SJSA1 (cell line): ENCODE measurements around the gene TMEM238L. TPM values are rescaled to one million over a fixed set of nuclear protein-coding genes. Genes with fewer than 3 reads are reported as not detected.
"Not testable (repeated sequence)": the region's sequence is repeated elsewhere in the genome, so short reads cannot be mapped to it uniquely, and the experiment has no call there.

Experiments
- DNase-seq, 2 experiments: peaks; one replicate each; pipeline ENCODE4 v3.0.0-alpha.2; 2015 to 2020; ENCODE audit warnings: low spot score in 2 of 2, low read depth in 1 of 2
- H3K27ac ChIP-seq: fragments of 250-450 bp; sonication (Bioruptor Pico); 2 replicates; pipeline ENCODE4 v1.5.1; 2020; ENCODE audit warnings: mild to moderate bottlenecking, moderate library complexity
- H3K27me3 ChIP-seq: fragments of 250-450 bp; sonication (Bioruptor Pico); replicated peaks from 2 replicates; pipeline ENCODE4 v1.5.1; 2020; ENCODE audit warnings: mild to moderate bottlenecking, moderate library complexity
- H3K36me3 ChIP-seq: fragments of 250-450 bp; sonication (Bioruptor Pico); 2 replicates; pipeline ENCODE4 v1.5.1; 2020; ENCODE audit warnings: mild to moderate bottlenecking
- H3K4me1 ChIP-seq: fragments of 250-450 bp; sonication (Bioruptor Pico); replicated peaks from 2 replicates; pipeline ENCODE4 v1.6.1; 2021; ENCODE audit warnings: mild to moderate bottlenecking
- H3K4me3 ChIP-seq: fragments of 250-450 bp; sonication (Bioruptor Pico); 2 replicates; pipeline ENCODE4 v1.5.1; 2020; ENCODE audit warnings: mild to moderate bottlenecking
- H3K9me3 ChIP-seq: fragments of 250-450 bp; sonication (Bioruptor Pico); replicated peaks from 2 replicates; pipeline ENCODE4 v1.5.1; 2020; ENCODE audit warnings: mild to moderate bottlenecking
- total RNA-seq: library from RNA; depleted of rRNA; stranded (reverse); fragments of >200 nt; shearing (Covaris generic); gene quantifications from 2 replicates; pipeline ENCODE4 v1.2.3, GENCODE V29; 2014; rRNA removed

Gene TMEM238L
- total RNA-seq: not detected in 2 replicates

GRCh38 chr17:10803830-10804475, at the start of gene TMEM238L:
TMEM238L (minus strand) TSS chr17:10804099; CDS start chr17:10803963, 136 bp downstream.
- H3K36me3 ChIP-seq: no peaks in the 10 kb centered on the region
- no peaks in the 10 kb centered on the region for H3K27me3 ChIP-seq
- no peak within 1 kb of the TSS for H3K27ac ChIP-seq
- no peak within 1 kb of the TSS for H3K4me3 ChIP-seq
- H3K9me3 ChIP-seq: no peaks in the 10 kb centered on the region
- DNase-seq: no peak
- no peaks in the 10 kb centered on the region for H3K4me1 ChIP-seq

GRCh38 chr17:10846636-10847035, 42.7 kb upstream of the TMEM238L start:
- H3K36me3 ChIP-seq, H3K27me3 ChIP-seq, H3K9me3 ChIP-seq: not testable (repeated sequence)

GRCh38 chr17:10845388-10845751, 41.5 kb upstream of the TMEM238L start:
- H3K27me3 ChIP-seq: no peaks in the 10 kb centered on the region
- no peaks in the 10 kb centered on the region for H3K9me3 ChIP-seq
- H3K27ac ChIP-seq: no peak overlapping the region
- no peaks in the 10 kb centered on the region for H3K36me3 ChIP-seq
- no peaks in the 10 kb centered on the region for H3K4me1 ChIP-seq
- no peak for DNase-seq
- H3K4me3 ChIP-seq: no peak overlapping the region

More at GRCh38 chr17:10846636-10847035, 42.7 kb upstream of the TMEM238L start:
- DNase-seq, H3K4me3 ChIP-seq, H3K4me1 ChIP-seq, H3K27ac ChIP-seq: not testable (repeated sequence)

- no peaks in the 10 kb centered on the region for H3K27me3 ChIP-seq
- no peaks in the 10 kb centered on the region for H3K9me3 ChIP-seq
- H3K27ac ChIP-seq: no peak overlapping the region
- H3K4me3 ChIP-seq: peak overlapping the region; percentile 15
- H3K4me1 ChIP-seq: no peaks in the 10 kb centered on the region
- peak; percentile 48 to 65 for DNase-seq
- no peaks in the 10 kb centered on the region for H3K36me3 ChIP-seq
Observed at GRCh38 chr17:10844621-10845387, 40.9 kb upstream of the TMEM238L start.

- no peak for DNase-seq
- no peaks in the 10 kb centered on the region for H3K36me3 ChIP-seq
- no peaks in the 10 kb centered on the region for H3K9me3 ChIP-seq
Observed at GRCh38 chr17:10843811-10844210, 39.9 kb upstream of the TMEM238L start.

DNA sequence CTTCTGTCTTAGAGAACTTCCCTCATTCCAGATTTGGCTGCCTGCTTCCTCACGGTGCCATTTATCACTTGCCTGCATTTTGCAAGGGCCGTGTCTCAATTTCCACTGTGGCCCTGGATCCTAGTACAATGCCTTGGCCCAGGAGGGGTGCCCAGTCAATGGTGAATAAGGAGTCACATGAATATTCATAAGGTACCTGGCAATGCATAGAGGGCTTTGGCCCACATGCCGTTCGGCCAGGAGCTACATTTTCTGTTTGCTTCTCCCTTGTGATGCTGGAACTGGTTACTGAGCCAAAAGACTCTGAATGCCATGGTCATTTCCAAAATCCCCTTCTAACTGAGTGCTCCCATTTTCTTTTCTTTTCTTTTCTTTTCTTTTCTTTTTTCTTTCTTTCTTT, 38.8 kb upstream of the TMEM238L start:
- Histone ChIP-seq H3K27ac (no peak overlapping the region), H3K9me3 (no peaks in the 10 kb centered on the region), H3K36me3 (no peaks in the 10 kb centered on the region), H3K4me3 (no peak overlapping the region), H3K27me3 (no peaks in the 10 kb centered on the region), H3K4me1 (no peaks in the 10 kb centered on the region)
- no peak for DNase-seq

More at GRCh38 chr17:10843811-10844210, 39.9 kb upstream of the TMEM238L start:
- H3K27me3 ChIP-seq: no peaks in the 10 kb centered on the region
- H3K4me1 ChIP-seq: no peaks in the 10 kb centered on the region
- H3K4me3 ChIP-seq: no peak overlapping the region
- H3K27ac ChIP-seq: no peak overlapping the region

DNA sequence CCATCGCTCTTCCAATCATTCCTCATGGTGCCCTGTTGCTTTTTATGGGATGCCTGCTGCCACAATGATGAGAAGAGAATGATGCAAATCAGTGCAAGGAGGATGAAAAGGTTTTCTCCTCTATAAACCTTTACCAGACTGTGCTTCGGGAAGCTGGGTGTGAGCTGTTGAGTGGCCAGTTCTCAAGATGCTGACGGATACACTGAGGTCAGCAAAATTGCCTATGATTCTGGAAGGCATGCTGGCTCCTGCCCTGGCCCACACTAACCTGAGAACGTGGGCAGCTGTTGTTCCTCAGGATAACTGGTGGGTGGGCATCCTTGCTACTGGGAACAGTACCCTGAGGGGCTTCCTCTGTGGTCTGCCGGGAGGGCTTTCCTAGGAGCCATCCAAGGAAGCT, 34.8 kb upstream of the TMEM238L start:
- no peaks in the 10 kb centered on the region for H3K27me3 ChIP-seq
- H3K4me1 ChIP-seq: no peaks in the 10 kb centered on the region
- H3K4me3 ChIP-seq: no peak overlapping the region
- no peak for DNase-seq
- no peaks in the 10 kb centered on the region for H3K9me3 ChIP-seq
- H3K36me3 ChIP-seq: no peaks in the 10 kb centered on the region
- H3K27ac ChIP-seq: no peak overlapping the region

GRCh38 chr17:10837921-10838320, 34.0 kb upstream of the TMEM238L start, which contains the start of gene PIRT:
PIRT (minus strand) TSS chr17:10838087; CDS start chr17:10825645, 12,442 bp downstream.
- H3K4me1 ChIP-seq: no peaks in the 10 kb centered on the region
- no peaks in the 10 kb centered on the region for H3K27me3 ChIP-seq
- H3K4me3 ChIP-seq: no peak within 1 kb of the TSS
- H3K9me3 ChIP-seq: no peaks in the 10 kb centered on the region
- DNase-seq: no peak
- no peak within 1 kb of the TSS for H3K27ac ChIP-seq
- no peaks in the 10 kb centered on the region for H3K36me3 ChIP-seq

GRCh38 chr17:10836966-10837590, 33.2 kb upstream of the TMEM238L start:
- H3K9me3 ChIP-seq: no peaks in the 10 kb centered on the region

GRCh38 chr17:10836145-10836544, 32.2 kb upstream of the TMEM238L start:
- no peaks in the 10 kb centered on the region for H3K27me3 ChIP-seq
- H3K4me3 ChIP-seq: no peak overlapping the region
- no peak overlapping the region for H3K27ac ChIP-seq
- H3K9me3 ChIP-seq: no peaks in the 10 kb centered on the region
- no peaks in the 10 kb centered on the region for H3K36me3 ChIP-seq
- no peaks in the 10 kb centered on the region for H3K4me1 ChIP-seq
- DNase-seq: no peak

More at GRCh38 chr17:10836966-10837590, 33.2 kb upstream of the TMEM238L start:
- no peak for DNase-seq
- Histone ChIP-seq H3K36me3 (no peaks in the 10 kb centered on the region), H3K27me3 (no peaks in the 10 kb centered on the region), H3K4me1 (no peaks in the 10 kb centered on the region), H3K4me3 (no peak overlapping the region), H3K27ac (no peak overlapping the region)

DNA sequence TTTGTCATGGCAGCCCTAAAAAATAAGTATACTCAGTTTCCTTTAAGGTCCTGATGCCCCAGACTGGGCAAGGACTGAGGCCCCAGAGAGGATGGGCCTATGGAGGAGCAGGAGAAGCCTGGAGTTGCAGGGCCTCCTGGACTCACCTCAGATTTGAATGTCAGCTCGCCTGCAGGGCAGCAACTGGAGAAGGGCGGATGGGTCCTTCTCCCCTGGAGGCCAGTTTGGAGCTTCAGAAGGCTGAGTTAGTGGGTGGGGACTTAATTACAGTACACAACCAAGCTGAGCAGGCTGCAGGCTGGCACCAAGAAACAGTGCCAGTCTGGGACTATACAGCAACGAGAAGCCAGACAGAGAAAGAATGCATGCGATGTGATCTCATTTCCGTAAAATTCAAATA, 27.8 kb upstream of the TMEM238L start:
- Histone ChIP-seq H3K36me3 (no peaks in the 10 kb centered on the region), H3K27me3 (no peaks in the 10 kb centered on the region), H3K9me3 (no peaks in the 10 kb centered on the region), H3K4me1 (no peaks in the 10 kb centered on the region), H3K4me3 (no peak overlapping the region), H3K27ac (no peak overlapping the region)
- no peak for DNase-seq

DNA sequence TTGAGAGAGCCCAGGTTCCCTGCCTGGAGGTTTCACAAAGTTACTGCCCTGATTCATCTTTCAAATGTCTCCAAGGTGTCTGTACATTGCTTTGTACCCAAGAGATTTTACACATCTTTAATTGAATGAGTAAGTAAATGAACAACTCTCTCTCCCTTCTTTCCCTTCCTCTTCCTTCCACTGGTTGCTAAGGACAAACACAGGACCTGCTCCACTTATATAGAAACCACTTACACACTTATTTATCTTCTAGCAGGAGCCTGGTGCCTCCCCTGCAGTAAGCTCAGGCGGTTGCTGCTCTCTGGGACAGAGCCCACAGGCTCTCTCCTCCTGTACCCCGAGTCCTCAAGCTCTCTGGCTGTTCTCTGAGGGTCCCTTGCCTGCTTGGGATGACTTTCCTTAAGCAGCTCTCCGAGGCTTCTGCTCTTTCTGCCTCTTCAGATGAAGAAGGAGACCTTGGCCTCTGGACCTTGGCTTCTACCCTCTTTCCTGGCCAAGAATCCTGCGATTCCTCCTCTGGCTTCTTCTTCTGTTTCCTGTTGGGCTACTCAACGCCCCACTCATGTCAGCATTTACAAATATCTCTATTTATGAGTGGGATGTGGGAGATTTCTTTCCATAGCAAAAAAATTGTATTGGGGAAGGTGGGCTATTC, 24.1 kb upstream of the TMEM238L start:
- Histone ChIP-seq H3K4me1 (no peaks in the 10 kb centered on the region), H3K27ac (no peak overlapping the region), H3K4me3 (no peak overlapping the region), H3K27me3 (no peaks in the 10 kb centered on the region), H3K36me3 (no peaks in the 10 kb centered on the region), H3K9me3 (no peaks in the 10 kb centered on the region)
- DNase-seq: no peak

GRCh38 chr17:10824874-10825273, 21.0 kb upstream of the TMEM238L start:
- Histone ChIP-seq H3K4me3 (no peak overlapping the region), H3K27me3 (no peaks in the 10 kb centered on the region), H3K4me1 (no peaks in the 10 kb centered on the region), H3K9me3 (no peaks in the 10 kb centered on the region), H3K36me3 (no peaks in the 10 kb centered on the region), H3K27ac (no peak overlapping the region)
- DNase-seq: no peak
